Measurements from ENCODE around the gene DPEP3.

DNA sequence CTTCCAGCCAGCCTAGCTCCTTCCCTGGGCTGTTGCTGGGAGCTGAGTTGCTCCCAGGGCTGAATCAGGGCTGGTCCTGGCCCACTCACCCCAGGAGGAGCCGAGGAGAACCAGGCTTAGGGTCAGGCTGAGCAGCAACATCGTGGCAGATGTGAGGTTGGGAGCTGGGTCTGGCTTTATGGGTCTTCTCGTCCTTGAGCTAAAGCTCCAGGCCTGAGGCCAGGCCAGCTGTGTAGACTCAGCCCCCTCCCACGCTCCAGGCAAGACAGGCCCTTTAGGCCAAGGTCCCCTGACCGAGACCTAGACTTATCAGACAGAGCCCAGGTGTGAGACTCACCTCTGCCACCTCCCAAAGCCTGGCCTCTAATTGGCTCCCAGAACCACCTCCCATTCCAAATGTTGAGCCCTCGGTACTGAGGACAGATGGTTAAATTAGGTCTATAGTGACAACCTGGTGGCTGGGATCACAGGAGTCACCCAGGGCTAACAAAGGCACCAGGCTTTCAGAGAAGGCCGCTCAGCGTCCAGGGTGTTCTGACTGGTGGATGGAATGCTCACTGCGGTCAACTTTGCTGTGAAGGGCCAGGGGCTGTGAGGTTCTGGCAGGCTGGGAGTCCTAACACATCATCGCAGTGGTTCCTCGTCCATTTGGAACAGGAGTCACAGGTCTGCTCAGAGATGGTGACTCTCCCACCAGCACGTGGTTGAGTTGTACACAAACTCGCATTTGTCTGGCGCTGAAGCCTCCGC is 48.4 kb downstream of the DPEP3 start, which contains the start of gene CTRL:
- TF ChIP-seq, protein P1, sequence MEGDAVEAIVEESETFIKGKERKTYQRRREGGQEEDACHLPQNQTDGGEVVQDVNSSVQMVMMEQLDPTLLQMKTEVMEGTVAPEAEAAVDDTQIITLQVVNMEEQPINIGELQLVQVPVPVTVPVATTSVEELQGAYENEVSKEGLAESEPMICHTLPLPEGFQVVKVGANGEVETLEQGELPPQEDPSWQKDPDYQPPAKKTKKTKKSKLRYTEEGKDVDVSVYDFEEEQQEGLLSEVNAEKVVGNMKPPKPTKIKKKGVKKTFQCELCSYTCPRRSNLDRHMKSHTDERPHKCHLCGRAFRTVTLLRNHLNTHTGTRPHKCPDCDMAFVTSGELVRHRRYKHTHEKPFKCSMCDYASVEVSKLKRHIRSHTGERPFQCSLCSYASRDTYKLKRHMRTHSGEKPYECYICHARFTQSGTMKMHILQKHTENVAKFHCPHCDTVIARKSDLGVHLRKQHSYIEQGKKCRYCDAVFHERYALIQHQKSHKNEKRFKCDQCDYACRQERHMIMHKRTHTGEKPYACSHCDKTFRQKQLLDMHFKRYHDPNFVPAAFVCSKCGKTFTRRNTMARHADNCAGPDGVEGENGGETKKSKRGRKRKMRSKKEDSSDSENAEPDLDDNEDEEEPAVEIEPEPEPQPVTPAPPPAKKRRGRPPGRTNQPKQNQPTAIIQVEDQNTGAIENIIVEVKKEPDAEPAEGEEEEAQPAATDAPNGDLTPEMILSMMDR (IDR thresholded peaks at IDR 0.05), result no peak
- no peak for TF ChIP-seq EZH2 (IDR thresholded peaks at IDR 0.05)

Data from neural progenitor cell (in vitro differentiated cells).